Measurements from ENCODE around the gene HDAC11.

The HDAC11 gene

GRCh38 chr3:13529196-13530112 is 49.3 kb downstream of the HDAC11 start:
- H3K27me3 Mint-ChIP-seq: peaks cover 4% of the 10 kb centered on the region
- no peak for DNase-seq
- no peaks in the 10 kb centered on the region for H3K9me3 Mint-ChIP-seq
- H3K4me1 Mint-ChIP-seq: no peaks in the 10 kb centered on the region
- H3K4me3 Mint-ChIP-seq: no peak overlapping the region
- H3K36me3 Mint-ChIP-seq (ENCODE audit: low read depth): no peaks in the 10 kb centered on the region
- no peak for ATAC-seq
- no peak overlapping the region for H3K27ac Mint-ChIP-seq

GRCh38 chr3:13530241-13531009 is 50.3 kb downstream of the HDAC11 start:
- no peak for ATAC-seq
- Mint-ChIP-seq H3K4me1 (no peaks in the 10 kb centered on the region), H3K27ac (no peak overlapping the region), H3K27me3 (peaks cover 4% of the 10 kb centered on the region), H3K4me3 (no peak overlapping the region), H3K9me3 (no peaks in the 10 kb centered on the region), H3K36me3 (ENCODE audit: low read depth) (no peaks in the 10 kb centered on the region)
- DNase-seq: no peak

GRCh38 chr3:13532085-13532484 is 52.0 kb downstream of the HDAC11 start:
- ATAC-seq: no peak
- DNase-seq: no peak
- Mint-ChIP-seq H3K36me3 (ENCODE audit: low read depth) (no peaks in the 10 kb centered on the region), H3K4me3 (no peak overlapping the region), H3K4me1 (peaks cover 7% of the 10 kb centered on the region), H3K27me3 (peaks cover 11% of the 10 kb centered on the region), H3K9me3 (no peaks in the 10 kb centered on the region), H3K27ac (no peak overlapping the region)

GRCh38 chr3:13532631-13533030 is 52.5 kb downstream of the HDAC11 start:
- no peak overlapping the region for H3K27ac Mint-ChIP-seq
- no peaks in the 10 kb centered on the region for H3K36me3 Mint-ChIP-seq (ENCODE audit: low read depth)
- peaks cover 3% of the 10 kb centered on the region for H3K9me3 Mint-ChIP-seq
- no peak for DNase-seq
- H3K4me1 Mint-ChIP-seq: peaks cover 7% of the 10 kb centered on the region
- H3K4me3 Mint-ChIP-seq: no peak overlapping the region
- ATAC-seq: no peak
- peaks cover 15% of the 10 kb centered on the region for H3K27me3 Mint-ChIP-seq

GRCh38 chr3:13533885-13534301 is 53.8 kb downstream of the HDAC11 start:
- H3K4me1 Mint-ChIP-seq: peaks cover 7% of the 10 kb centered on the region
- peaks cover 3% of the 10 kb centered on the region for H3K9me3 Mint-ChIP-seq
- ATAC-seq: no peak

GRCh38 chr3:13535526-13535875 is 55.4 kb downstream of the HDAC11 start:
- Mint-ChIP-seq H3K4me3 (no peak overlapping the region), H3K4me1 (peaks cover 7% of the 10 kb centered on the region), H3K27me3 (peaks cover 12% of the 10 kb centered on the region), H3K27ac (no peak overlapping the region), H3K36me3 (ENCODE audit: low read depth) (no peaks in the 10 kb centered on the region), H3K9me3 (peaks cover 3% of the 10 kb centered on the region)
- DNase-seq: no peak
- ATAC-seq: no peak

More at GRCh38 chr3:13533885-13534301, 53.8 kb downstream of the HDAC11 start:
- Mint-ChIP-seq H3K27me3 (peaks cover 15% of the 10 kb centered on the region), H3K36me3 (ENCODE audit: low read depth) (no peaks in the 10 kb centered on the region), H3K27ac (no peak overlapping the region), H3K4me3 (no peak overlapping the region)
- DNase-seq: no peak

- H3K4me1 Mint-ChIP-seq: peaks cover 7% of the 10 kb centered on the region
- DNase-seq (no peak), ATAC-seq (no peak)
- no peak overlapping the region for H3K27ac Mint-ChIP-seq
- no peak overlapping the region for H3K4me3 Mint-ChIP-seq
- peaks cover 1% of the 10 kb centered on the region for H3K36me3 Mint-ChIP-seq (ENCODE audit: low read depth)
- H3K27me3 Mint-ChIP-seq: peaks cover 13% of the 10 kb centered on the region
- H3K9me3 Mint-ChIP-seq: peaks cover 5% of the 10 kb centered on the region
Observed at GRCh38 chr3:13535905-13536304, 55.8 kb downstream of the HDAC11 start.

GRCh38 chr3:13536432-13536831 is 56.3 kb downstream of the HDAC11 start:
- Mint-ChIP-seq H3K27ac (no peak overlapping the region), H3K27me3 (peaks cover 16% of the 10 kb centered on the region), H3K4me3 (no peak overlapping the region), H3K9me3 (peaks cover 8% of the 10 kb centered on the region), H3K4me1 (peaks cover 7% of the 10 kb centered on the region), H3K36me3 (ENCODE audit: low read depth) (peaks cover 2% of the 10 kb centered on the region)
- no peak for ATAC-seq
- no peak for DNase-seq

GRCh38 chr3:13536832-13537231 is 56.7 kb downstream of the HDAC11 start:
- ATAC-seq: no peak
- no peak overlapping the region for H3K4me3 Mint-ChIP-seq
- H3K4me1 Mint-ChIP-seq: peaks cover 7% of the 10 kb centered on the region
- no peak overlapping the region for H3K27ac Mint-ChIP-seq
- peaks cover 8% of the 10 kb centered on the region for H3K9me3 Mint-ChIP-seq
- no peak for DNase-seq
- peaks cover 2% of the 10 kb centered on the region for H3K36me3 Mint-ChIP-seq (ENCODE audit: low read depth)
- H3K27me3 Mint-ChIP-seq: peaks cover 18% of the 10 kb centered on the region

GRCh38 chr3:13537244-13537908 is 57.3 kb downstream of the HDAC11 start:
- peaks cover 18% of the 10 kb centered on the region for H3K27me3 Mint-ChIP-seq
- no peak overlapping the region for H3K4me3 Mint-ChIP-seq
- H3K9me3 Mint-ChIP-seq: peaks cover 13% of the 10 kb centered on the region
- no peak for ATAC-seq
- H3K27ac Mint-ChIP-seq: no peak overlapping the region
- H3K36me3 Mint-ChIP-seq (ENCODE audit: low read depth): peaks cover 2% of the 10 kb centered on the region
- peaks cover 7% of the 10 kb centered on the region for H3K4me1 Mint-ChIP-seq
- DNase-seq: no peak

- Mint-ChIP-seq H3K4me1 (peaks cover 7% of the 10 kb centered on the region), H3K4me3 (no peak overlapping the region), H3K27ac (no peak overlapping the region), H3K9me3 (peaks cover 14% of the 10 kb centered on the region), H3K27me3 (peaks cover 17% of the 10 kb centered on the region), H3K36me3 (ENCODE audit: low read depth) (peaks cover 2% of the 10 kb centered on the region)
- ATAC-seq: no peak
- DNase-seq: no peak
Observed at GRCh38 chr3:13537909-13538296, 57.8 kb downstream of the HDAC11 start.

GRCh38 chr3:13538520-13539291 is 58.6 kb downstream of the HDAC11 start:
- Mint-ChIP-seq H3K9me3 (peaks cover 14% of the 10 kb centered on the region), H3K36me3 (ENCODE audit: low read depth) (peaks cover 2% of the 10 kb centered on the region), H3K4me1 (peaks cover 7% of the 10 kb centered on the region), H3K27ac (no peak overlapping the region), H3K27me3 (peaks cover 19% of the 10 kb centered on the region), H3K4me3 (no peak overlapping the region)
- DNase-seq (no peak), ATAC-seq (no peak)

- peaks cover 19% of the 10 kb centered on the region for H3K27me3 Mint-ChIP-seq
- H3K4me1 Mint-ChIP-seq: peaks cover 12% of the 10 kb centered on the region
- H3K27ac Mint-ChIP-seq: no peak overlapping the region
- H3K9me3 Mint-ChIP-seq: peaks cover 14% of the 10 kb centered on the region
- H3K4me3 Mint-ChIP-seq: no peak overlapping the region
- ATAC-seq (no peak), DNase-seq (no peak)
- peaks cover 2% of the 10 kb centered on the region for H3K36me3 Mint-ChIP-seq (ENCODE audit: low read depth)
Observed at GRCh38 chr3:13539292-13539638, 59.2 kb downstream of the HDAC11 start.

- Mint-ChIP-seq H3K4me3 (no peak overlapping the region), H3K4me1 (peaks cover 16% of the 10 kb centered on the region), H3K9me3 (peaks cover 14% of the 10 kb centered on the region), H3K36me3 (ENCODE audit: low read depth) (peaks cover 2% of the 10 kb centered on the region), H3K27me3 (peaks cover 19% of the 10 kb centered on the region), H3K27ac (no peak overlapping the region)
- DNase-seq: no peak
- ATAC-seq: no peak
Observed at GRCh38 chr3:13539671-13540070, 59.6 kb downstream of the HDAC11 start.
